Measurements from ENCODE around the gene PFAS.

GRCh38 chr17:8275421-8276290 lies 26.6 kb downstream of the PFAS start:
- TF ChIP-seq CTCF (IDR thresholded peaks at IDR 0.05), result no peak
- TF ChIP-seq POLR2A (IDR thresholded peaks at IDR 0.05), result no peak

Measured in lower leg skin (tissue), 3 donors.